Endothelial cell (in vitro differentiated cells): ENCODE measurements around the gene TENM3. TPM values are rescaled to one million over a fixed set of nuclear protein-coding genes. Genes with fewer than 3 reads are reported as not detected.

Experiments
- DNase-seq: peaks from one replicate; pipeline ENCODE4 v3.0.0; 2021; ENCODE audit warnings: low spot score
- H3K27ac Mint-ChIP-seq: one replicate; pipeline ENCODE4 v1.8.0; 2021; ENCODE audit warnings: mixed read lengths, inconsistent platforms; ENCODE audit not compliant: unreplicated experiment
- H3K27me3 Mint-ChIP-seq: one replicate; pipeline ENCODE4 v1.8.0; 2021; ENCODE audit warnings: mild to moderate bottlenecking, moderate library complexity, mixed read lengths, inconsistent platforms; ENCODE audit not compliant: unreplicated experiment
- H3K36me3 Mint-ChIP-seq: one replicate; pipeline ENCODE4 v1.8.0; 2021; ENCODE audit warnings: mild to moderate bottlenecking, low read depth, mixed read lengths, inconsistent platforms; ENCODE audit not compliant: unreplicated experiment
- H3K4me1 Mint-ChIP-seq: one replicate; pipeline ENCODE4 v1.8.0; 2021; ENCODE audit warnings: mild to moderate bottlenecking, mixed read lengths, inconsistent platforms; ENCODE audit not compliant: unreplicated experiment
- H3K4me3 Mint-ChIP-seq: one replicate; pipeline ENCODE4 v1.8.0; 2021; ENCODE audit warnings: mild to moderate bottlenecking, mixed read lengths, inconsistent platforms; ENCODE audit not compliant: unreplicated experiment
- H3K9me3 Mint-ChIP-seq: one replicate; pipeline ENCODE4 v1.8.0; 2021; ENCODE audit warnings: mixed read lengths, inconsistent platforms; ENCODE audit not compliant: unreplicated experiment
- CTCF ChIP-seq: fragments of 200-600 bp; sonication (generic); IDR thresholded peaks from one replicate; pipeline ENCODE4 v1.5.0; 2021; ENCODE audit warnings: antibody characterized with exemption; ENCODE audit not compliant: unreplicated experiment
- total RNA-seq: library from RNA; stranded (reverse); fragmentation: NEBNext Ultra II Directional; extraction: Animal tissue kit (Norgen Biotek cat#: 25700); gene quantifications from one replicate; pipeline ENCODE4 v1.2.1, GENCODE V29; 2021; ENCODE audit not compliant: unreplicated experiment

TENM3 gene
- total RNA-seq, 1 donor from 2014 or later = 29.7 TPM

- no peak for TF ChIP-seq CTCF
- no peaks in the 10 kb centered on the region for H3K9me3 Mint-ChIP-seq
- no peaks in the 10 kb centered on the region for H3K36me3 Mint-ChIP-seq
- peaks cover 3% of the 10 kb centered on the region for H3K4me1 Mint-ChIP-seq
- no peaks in the 10 kb centered on the region for H3K27me3 Mint-ChIP-seq
- no peak overlapping the region for H3K27ac Mint-ChIP-seq
- no peak for DNase-seq
- no peak overlapping the region for H3K4me3 Mint-ChIP-seq
Measured at GRCh38 chr4:182547435-182547834, 304.2 kb downstream of the TENM3 start.

- DNase-seq = no peak
- no peak for TF ChIP-seq CTCF
- Mint-ChIP-seq H3K9me3 (no peaks in the 10 kb centered on the region), H3K27me3 (no peaks in the 10 kb centered on the region), H3K4me3 (no peak overlapping the region), H3K27ac (no peak overlapping the region), H3K36me3 (no peaks in the 10 kb centered on the region), H3K4me1 (peaks cover 3% of the 10 kb centered on the region)
Measured at GRCh38 chr4:182548156-182548555, 305.0 kb downstream of the TENM3 start.

- Mint-ChIP-seq H3K36me3 (no peaks in the 10 kb centered on the region), H3K9me3 (no peaks in the 10 kb centered on the region), H3K4me3 (no peak overlapping the region), H3K27me3 (no peaks in the 10 kb centered on the region), H3K27ac (no peak overlapping the region), H3K4me1 (peaks cover 3% of the 10 kb centered on the region)
- no peak for TF ChIP-seq CTCF
- DNase-seq = no peak
Measured at GRCh38 chr4:182549356-182549755, 306.2 kb downstream of the TENM3 start.

GRCh38 chr4:182552948-182553347 lies 309.7 kb downstream of the TENM3 start:
- H3K27me3 Mint-ChIP-seq = no peaks in the 10 kb centered on the region
- no peak overlapping the region for H3K4me3 Mint-ChIP-seq
- no peaks in the 10 kb centered on the region for H3K9me3 Mint-ChIP-seq
- H3K27ac Mint-ChIP-seq = no peak overlapping the region
- no peak for TF ChIP-seq CTCF
- H3K4me1 Mint-ChIP-seq = peaks cover 20% of the 10 kb centered on the region
- DNase-seq = no peak
- no peaks in the 10 kb centered on the region for H3K36me3 Mint-ChIP-seq

GRCh38 chr4:182553653-182554052 lies 310.5 kb downstream of the TENM3 start:
- no peaks in the 10 kb centered on the region for H3K36me3 Mint-ChIP-seq
- no peak for DNase-seq
- no peak for TF ChIP-seq CTCF
- no peak overlapping the region for H3K4me3 Mint-ChIP-seq
- no peak overlapping the region for H3K27ac Mint-ChIP-seq
- H3K27me3 Mint-ChIP-seq = no peaks in the 10 kb centered on the region
- H3K4me1 Mint-ChIP-seq = peaks cover 25% of the 10 kb centered on the region
- H3K9me3 Mint-ChIP-seq = no peaks in the 10 kb centered on the region
